ENCODE data around the gene ZNF697.

DNA sequence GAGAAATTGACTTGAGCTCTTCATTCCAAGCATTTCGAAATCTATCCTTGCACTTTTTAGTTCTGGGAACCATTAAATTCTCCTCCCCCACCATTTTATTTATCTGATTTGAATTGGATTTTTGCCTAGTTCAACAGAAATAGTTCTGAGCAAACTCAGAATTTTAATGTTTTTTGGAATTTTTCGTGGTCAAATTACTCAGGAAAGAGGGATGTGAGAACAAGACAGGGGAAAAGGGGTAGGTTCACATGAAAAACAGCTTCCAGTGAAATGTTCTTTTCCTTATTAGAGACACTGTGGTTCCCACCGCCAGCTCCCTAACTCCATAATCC, 5.7 kb upstream of the ZNF697 start:
- TF ChIP-seq, protein P1, sequence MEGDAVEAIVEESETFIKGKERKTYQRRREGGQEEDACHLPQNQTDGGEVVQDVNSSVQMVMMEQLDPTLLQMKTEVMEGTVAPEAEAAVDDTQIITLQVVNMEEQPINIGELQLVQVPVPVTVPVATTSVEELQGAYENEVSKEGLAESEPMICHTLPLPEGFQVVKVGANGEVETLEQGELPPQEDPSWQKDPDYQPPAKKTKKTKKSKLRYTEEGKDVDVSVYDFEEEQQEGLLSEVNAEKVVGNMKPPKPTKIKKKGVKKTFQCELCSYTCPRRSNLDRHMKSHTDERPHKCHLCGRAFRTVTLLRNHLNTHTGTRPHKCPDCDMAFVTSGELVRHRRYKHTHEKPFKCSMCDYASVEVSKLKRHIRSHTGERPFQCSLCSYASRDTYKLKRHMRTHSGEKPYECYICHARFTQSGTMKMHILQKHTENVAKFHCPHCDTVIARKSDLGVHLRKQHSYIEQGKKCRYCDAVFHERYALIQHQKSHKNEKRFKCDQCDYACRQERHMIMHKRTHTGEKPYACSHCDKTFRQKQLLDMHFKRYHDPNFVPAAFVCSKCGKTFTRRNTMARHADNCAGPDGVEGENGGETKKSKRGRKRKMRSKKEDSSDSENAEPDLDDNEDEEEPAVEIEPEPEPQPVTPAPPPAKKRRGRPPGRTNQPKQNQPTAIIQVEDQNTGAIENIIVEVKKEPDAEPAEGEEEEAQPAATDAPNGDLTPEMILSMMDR (IDR thresholded peaks at IDR 0.05; ENCODE audit: insufficient read depth, low read length, poor library complexity, severe bottlenecking) = no peak
- no peak for TF ChIP-seq EZH2phosphoT487 (conservative IDR thresholded peaks at IDR 0.05; ENCODE audit: low read length)

All from SU-DHL-6 (cell line).